ENCODE data around the gene ZNF793.

- no peak for TF ChIP-seq TCF12 (IDR thresholded peaks at IDR 0.05; ENCODE audit: low read depth, low read length)
- no peak for TF ChIP-seq EP300 (IDR thresholded peaks at IDR 0.05; ENCODE audit: borderline replicate concordance in 1 of 2, low read depth in 2 of 2, low read length in 2 of 2)
- TF ChIP-seq, protein P1, sequence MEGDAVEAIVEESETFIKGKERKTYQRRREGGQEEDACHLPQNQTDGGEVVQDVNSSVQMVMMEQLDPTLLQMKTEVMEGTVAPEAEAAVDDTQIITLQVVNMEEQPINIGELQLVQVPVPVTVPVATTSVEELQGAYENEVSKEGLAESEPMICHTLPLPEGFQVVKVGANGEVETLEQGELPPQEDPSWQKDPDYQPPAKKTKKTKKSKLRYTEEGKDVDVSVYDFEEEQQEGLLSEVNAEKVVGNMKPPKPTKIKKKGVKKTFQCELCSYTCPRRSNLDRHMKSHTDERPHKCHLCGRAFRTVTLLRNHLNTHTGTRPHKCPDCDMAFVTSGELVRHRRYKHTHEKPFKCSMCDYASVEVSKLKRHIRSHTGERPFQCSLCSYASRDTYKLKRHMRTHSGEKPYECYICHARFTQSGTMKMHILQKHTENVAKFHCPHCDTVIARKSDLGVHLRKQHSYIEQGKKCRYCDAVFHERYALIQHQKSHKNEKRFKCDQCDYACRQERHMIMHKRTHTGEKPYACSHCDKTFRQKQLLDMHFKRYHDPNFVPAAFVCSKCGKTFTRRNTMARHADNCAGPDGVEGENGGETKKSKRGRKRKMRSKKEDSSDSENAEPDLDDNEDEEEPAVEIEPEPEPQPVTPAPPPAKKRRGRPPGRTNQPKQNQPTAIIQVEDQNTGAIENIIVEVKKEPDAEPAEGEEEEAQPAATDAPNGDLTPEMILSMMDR (IDR thresholded peaks at IDR 0.05; ENCODE audit: control extremely low read depth in 1 of 3, insufficient read depth in 1 of 3, low read depth in 1 of 3, low read length in 3 of 3) = no peak
- TF ChIP-seq EZH2 (IDR thresholded peaks at IDR 0.05; ENCODE audit: low read depth, low read length, severe bottlenecking) = no peak
- TF ChIP-seq RFX5 (IDR thresholded peaks at IDR 0.05; ENCODE audit: borderline replicate concordance, low read depth, low read length) = no peak
- TF ChIP-seq RXRA (IDR thresholded peaks at IDR 0.05; ENCODE audit: insufficient read depth, low read depth, low read length) = no peak
- no peak for TF ChIP-seq POLR2AphosphoS5 (IDR thresholded peaks at IDR 0.05; ENCODE audit: low read depth, low read length)
- TF ChIP-seq MAX (IDR thresholded peaks at IDR 0.05) = no peak
- no peak for TF ChIP-seq EGR1 (IDR thresholded peaks at IDR 0.05; ENCODE audit: borderline replicate concordance, low read depth, low read length)
- no peak for TF ChIP-seq POU5F1 (IDR thresholded peaks at IDR 0.05; ENCODE audit: low read depth, low read length)
Measured at GRCh38 chr19:37507167-37507464, 377 bp downstream of the ZNF793 start.
